ENCODE results near the gene SAP130. TPM values are rescaled to one million over a fixed set of nuclear protein-coding genes. Genes with fewer than 3 reads are reported as not detected.

Gene SAP130
- total RNA-seq, 1 donor from 2014 or later = 20.1 TPM

- H3K4me3 ChIP-seq = peak overlapping the region; percentile 97
- ATAC-seq (no peak), DNase-seq (no peak)
- peak overlapping the region; percentile 76 for H3K27ac ChIP-seq
- H3K27me3 ChIP-seq (ENCODE audit: low read depth) = no peaks in the 10 kb centered on the region
- H3K4me1 ChIP-seq = peaks cover 15% of the 10 kb centered on the region
- no peaks in the 10 kb centered on the region for H3K9me3 ChIP-seq
- no peak for TF ChIP-seq CTCF (IDR thresholded peaks at IDR 0.05)
- peaks cover 6% of the 10 kb centered on the region for H3K36me3 ChIP-seq
- intact Hi-C loops (cut with DNase I) = no loop called here
These were observed 1.2 kb downstream of the SAP130 start for GRCh38 chr2:128026448-128027277.

GRCh38 chr2:128024816-128025215 is 3.0 kb downstream of the SAP130 start:
- no peak overlapping the region for H3K4me3 ChIP-seq
- peaks cover 15% of the 10 kb centered on the region for H3K4me1 ChIP-seq
- peaks cover 8% of the 10 kb centered on the region for H3K36me3 ChIP-seq
- no peak for DNase-seq
- no peaks in the 10 kb centered on the region for H3K27me3 ChIP-seq (ENCODE audit: low read depth)
- TF ChIP-seq CTCF (IDR thresholded peaks at IDR 0.05) = no peak
- intact Hi-C loops (cut with DNase I) = no loop called here
- H3K27ac ChIP-seq = no peak overlapping the region
- ATAC-seq = no peak
- no peaks in the 10 kb centered on the region for H3K9me3 ChIP-seq

- H3K4me3 ChIP-seq = no peak overlapping the region
- DNase-seq = no peak
- H3K27ac ChIP-seq = no peak overlapping the region
- no peak for ATAC-seq
- H3K27me3 ChIP-seq (ENCODE audit: low read depth) = no peaks in the 10 kb centered on the region
- intact Hi-C loops (cut with DNase I) = no loop called here
- TF ChIP-seq CTCF (IDR thresholded peaks at IDR 0.05) = no peak
- H3K4me1 ChIP-seq = no peaks in the 10 kb centered on the region
- peaks cover 68% of the 10 kb centered on the region for H3K36me3 ChIP-seq
- no peaks in the 10 kb centered on the region for H3K9me3 ChIP-seq
These were observed 10.3 kb downstream of the SAP130 start for GRCh38 chr2:128017561-128017960.

- no peaks in the 10 kb centered on the region for H3K27me3 ChIP-seq (ENCODE audit: low read depth)
- H3K9me3 ChIP-seq = no peaks in the 10 kb centered on the region
- peaks cover 71% of the 10 kb centered on the region for H3K36me3 ChIP-seq
- no peak overlapping the region for H3K27ac ChIP-seq
- no peak for TF ChIP-seq CTCF (IDR thresholded peaks at IDR 0.05)
- H3K4me1 ChIP-seq = no peaks in the 10 kb centered on the region
- DNase-seq = no peak
- intact Hi-C loops (cut with DNase I) = no loop called here
- no peak overlapping the region for H3K4me3 ChIP-seq
- no peak for ATAC-seq
These were observed 11.2 kb downstream of the SAP130 start for GRCh38 chr2:128016620-128017019.

- Histone ChIP-seq H3K4me3 (no peak overlapping the region), H3K27me3 (ENCODE audit: low read depth) (no peaks in the 10 kb centered on the region), H3K27ac (no peak overlapping the region), H3K4me1 (no peaks in the 10 kb centered on the region), H3K9me3 (no peaks in the 10 kb centered on the region), H3K36me3 (peaks cover 100% of the 10 kb centered on the region)
- ATAC-seq (no peak), DNase-seq (no peak)
- intact Hi-C loops (cut with DNase I) = no loop called here
- no peak for TF ChIP-seq CTCF (IDR thresholded peaks at IDR 0.05)
These were observed 15.2 kb downstream of the SAP130 start for GRCh38 chr2:128012698-128013097.

All from lower lobe of right lung (tissue), 2 donors.